Activated naive CD8-positive, alpha-beta T cell treated with anti-CD3 and anti-CD28 coated beads, Interleukin-2, amount 50 U/mL, for 16 hours (primary cell): ENCODE measurements around the gene IFNLR1.

Experiments used
- DNase-seq: peaks from one replicate; pipeline ENCODE4 v3.0.0-alpha.2; 2020; ENCODE audit warnings: low read depth, low spot score

IFNLR1 gene

DNA sequence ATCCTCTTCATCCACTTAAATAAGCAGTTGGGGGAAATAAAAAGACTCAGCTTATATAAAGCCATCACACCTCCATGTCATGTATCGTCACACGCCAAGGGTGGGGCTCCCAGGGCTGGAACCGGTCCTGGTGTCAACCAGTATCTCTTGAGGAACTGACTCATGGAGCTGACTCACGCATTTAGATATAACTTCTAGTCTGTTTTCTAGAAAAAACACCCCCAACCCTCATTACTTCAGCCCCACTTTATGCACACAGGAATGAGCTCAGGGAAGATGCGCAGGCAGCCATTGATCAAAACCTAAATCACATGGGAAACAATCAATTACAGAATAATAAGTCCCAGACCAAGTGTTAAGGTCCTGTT lies 37.2 kb downstream of the IFNLR1 start:
- peak; percentile 1 for DNase-seq

DNA sequence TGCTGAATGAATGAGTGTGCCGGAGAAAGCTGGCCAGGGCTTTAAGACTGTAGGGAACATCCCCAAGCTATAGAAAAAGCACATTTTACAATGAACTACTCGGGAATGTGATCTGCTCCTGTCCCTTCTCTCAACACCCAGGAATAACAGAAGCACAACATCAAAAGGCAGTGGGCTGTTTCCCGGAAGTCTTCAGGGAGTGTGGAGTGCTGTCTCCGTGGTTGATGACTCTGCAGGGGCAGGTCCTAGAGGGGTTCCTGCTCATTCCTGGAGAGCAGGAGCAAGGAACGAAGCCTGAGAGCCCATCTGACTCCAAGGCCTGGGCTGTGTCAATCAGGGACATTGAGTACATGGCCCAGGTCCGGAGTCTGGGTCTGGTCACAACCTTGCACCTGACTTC lies 39.3 kb downstream of the IFNLR1 start:
- no peak for DNase-seq

DNA sequence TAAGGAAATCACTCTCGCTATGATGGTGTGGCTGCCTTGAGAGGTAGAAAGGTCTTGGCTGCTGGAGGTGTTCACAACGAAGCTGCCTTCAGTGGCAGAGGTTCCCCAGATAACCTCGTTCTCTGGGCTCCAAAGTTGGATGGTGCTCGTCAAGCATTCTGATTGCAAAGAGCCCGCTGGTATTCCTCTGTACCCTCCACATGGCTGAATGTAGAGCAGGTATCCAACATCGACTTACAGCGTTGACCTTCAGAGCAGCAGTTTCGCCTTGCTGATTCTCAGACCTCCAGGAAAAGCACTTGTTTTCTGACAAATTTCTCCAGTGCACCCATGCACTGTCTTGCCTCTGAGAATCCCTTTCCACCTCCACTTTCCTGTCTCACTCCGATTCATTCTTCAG lies 39.9 kb downstream of the IFNLR1 start:
- DNase-seq: no peak

DNA sequence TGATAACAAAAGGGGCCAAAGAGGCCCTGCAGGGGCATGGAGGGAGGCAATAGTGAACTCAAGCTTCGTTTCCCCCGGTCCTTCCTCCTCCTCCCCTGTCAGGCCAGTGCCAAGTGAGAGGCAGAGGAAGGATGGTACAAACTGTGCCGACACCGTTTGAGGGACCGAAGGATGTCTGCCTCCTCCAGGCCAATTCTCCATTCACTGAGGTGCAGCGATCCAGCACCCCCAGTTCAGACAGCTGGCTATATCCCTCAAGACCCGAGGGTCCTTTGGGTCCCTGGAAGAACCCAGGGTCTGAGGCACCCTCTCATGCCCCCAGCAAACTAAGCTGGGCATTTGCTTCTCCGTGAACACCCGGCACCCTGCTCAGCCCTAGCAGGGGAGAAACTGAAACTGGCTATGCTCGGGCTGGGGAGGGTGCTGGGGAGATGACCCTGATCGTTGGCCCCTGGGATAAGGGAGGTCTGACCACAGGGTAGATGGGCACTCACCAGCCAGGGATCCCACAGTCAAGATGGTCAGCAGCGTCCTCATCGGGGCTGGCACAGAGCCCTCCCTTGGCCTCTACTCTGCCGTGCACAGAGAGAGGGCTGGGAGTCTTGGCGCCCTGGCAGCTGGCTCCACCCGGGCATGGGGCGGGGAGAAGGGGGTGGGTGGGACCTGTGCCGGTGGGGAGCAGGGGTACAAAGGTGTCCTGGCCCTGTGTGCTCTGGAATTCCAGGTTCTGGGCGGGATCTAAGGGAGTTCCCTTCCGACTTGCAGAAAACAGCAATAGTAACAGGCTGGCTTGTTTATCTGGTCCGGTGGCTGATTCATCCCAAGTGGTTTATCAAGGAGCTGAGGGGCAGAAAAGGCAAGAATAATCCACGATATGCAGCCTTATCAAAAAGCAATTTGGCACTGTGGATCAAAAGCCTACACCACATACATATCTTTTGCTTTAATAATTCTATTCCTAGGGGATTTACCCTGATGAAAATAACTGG lies 44.2 kb downstream of the IFNLR1 start, which contains the start of gene IL22RA1:
Gene IL22RA1 (minus strand): TSS at position 595 of the 989 bp plus-strand sequence. CDS start 58 bp downstream, at position 537.
- no peak for DNase-seq

DNA sequence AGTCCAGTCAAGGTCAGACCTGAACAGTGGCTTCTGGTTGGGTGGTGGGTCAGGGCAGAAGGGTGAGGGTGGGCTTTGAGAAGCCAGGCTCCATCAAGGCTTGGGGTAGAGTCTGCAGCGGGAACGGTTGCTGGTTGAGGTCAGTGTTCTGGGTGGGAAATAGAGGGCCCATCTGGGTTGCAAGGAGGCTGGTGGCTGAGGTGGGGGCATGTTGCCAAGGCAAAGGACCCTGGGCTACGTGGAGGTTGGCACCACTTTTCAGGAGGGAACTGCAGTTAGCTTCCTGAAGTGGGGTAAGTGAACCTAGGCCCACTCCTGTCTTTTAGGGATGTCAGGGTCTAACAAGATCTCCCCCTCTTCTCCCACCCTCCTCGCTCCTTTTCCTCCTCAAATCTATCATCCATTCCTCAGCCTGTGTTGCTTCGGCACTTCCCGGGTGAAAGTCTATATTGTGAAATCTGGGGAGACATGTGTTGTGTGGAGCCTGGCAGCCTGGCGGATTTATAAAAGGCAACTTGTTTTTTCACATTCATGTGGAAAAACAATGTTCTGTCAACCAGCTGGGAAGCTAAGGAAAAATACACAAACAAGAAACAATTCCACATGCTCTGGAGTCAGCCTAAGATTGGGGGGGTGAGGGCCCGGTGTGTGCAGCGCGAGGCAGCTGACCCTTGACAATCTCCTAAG lies 45.6 kb downstream of the IFNLR1 start:
- DNase-seq: no peak

DNA sequence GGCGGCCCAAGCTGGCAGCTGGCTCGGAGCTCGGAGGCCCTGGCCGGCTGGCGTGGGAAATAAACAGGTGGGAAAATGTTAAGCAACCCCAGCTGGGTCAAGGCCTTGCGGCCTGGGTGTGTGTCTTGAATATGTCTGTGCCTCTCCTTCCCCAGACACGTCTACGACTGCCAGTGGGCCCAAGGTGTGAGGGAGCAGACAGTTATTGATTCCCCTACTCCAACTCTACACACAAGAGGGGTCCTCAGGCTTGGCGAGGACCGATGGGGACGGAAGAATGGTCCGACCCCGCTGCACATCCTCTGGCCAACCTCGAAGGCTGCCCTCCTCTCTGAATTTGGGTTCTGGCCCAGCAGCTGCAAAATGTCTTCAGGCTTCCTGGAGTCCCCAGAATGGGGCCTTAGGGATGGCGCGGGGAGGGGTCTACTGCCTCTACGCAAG lies 46.3 kb downstream of the IFNLR1 start:
- DNase-seq: no peak

DNA sequence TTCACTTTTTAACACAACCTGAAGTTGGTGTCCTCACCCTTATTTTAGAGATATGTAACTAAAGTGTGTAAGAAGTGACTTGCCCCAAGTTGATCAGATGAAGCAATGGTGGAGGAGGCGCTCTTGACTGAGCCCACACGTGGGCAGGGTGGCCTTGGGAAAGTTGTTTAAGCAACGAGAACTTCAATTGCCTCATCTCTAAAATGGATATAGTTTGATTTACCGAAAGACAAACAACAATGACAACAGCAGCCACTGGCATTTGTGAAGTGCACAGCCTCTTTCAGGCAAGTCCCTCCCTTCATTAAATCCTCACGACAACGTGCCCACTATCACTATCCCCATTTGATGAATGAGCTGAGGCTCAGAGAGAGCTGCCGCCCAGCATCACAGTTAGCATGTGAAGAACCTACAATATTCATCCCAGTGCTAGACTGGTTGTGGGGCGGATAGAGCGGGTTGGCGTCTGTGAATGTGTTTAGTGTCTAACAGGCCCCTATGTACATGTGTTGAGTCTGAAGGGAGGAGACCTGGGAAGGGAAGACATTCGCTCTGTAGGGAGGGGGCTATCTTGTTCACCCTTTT lies 47.2 kb downstream of the IFNLR1 start:
- DNase-seq: no peak

DNA sequence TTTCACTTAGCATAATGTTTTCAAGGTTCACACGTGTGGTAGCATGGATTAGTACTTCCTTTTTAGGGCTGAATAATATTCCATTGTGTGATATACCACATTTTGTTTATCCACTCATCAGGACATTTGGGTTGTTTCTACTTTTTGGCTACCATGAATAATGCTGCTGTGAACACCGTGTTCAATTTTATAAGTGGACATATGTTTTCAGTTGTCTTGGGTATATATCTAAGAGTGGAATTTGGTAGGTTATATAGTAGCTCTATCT lies 47.9 kb downstream of the IFNLR1 start:
- DNase-seq: no peak

DNA sequence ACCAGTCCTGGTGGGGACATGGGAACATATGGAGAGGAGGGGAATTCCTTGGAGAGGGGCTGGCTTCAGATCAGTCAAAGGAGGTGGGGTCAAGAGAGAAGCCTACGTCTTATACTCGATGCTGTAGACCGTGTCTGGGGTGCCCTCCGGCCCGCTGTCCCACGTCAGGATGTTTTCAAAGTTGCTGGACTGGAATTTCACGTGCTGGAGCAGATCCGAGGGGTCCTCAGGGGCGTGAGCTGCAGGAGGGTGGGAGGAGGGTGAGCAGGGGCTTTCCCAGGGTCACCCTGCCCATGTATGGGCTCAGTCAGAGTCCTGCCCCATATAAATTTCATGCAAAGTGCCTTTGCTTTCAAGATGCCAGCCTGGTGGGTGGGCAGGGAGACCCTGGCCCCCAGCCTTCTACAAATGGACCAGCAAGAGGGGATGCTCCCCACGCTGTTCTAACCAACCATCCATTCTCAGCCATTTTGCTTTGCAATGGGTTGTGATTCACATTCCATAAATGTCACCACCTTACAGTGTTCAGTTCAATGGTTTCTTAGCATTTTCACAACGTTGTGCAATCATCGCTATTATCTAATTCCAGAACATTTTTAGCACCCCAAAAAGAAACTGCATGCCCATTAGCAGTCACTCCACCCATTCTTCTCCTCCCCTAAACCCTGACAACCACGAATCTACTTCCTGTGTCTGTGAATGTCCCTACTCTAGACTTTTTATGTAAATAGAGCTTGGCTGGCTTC lies 48.4 kb downstream of the IFNLR1 start:
- DNase-seq: no peak

DNA sequence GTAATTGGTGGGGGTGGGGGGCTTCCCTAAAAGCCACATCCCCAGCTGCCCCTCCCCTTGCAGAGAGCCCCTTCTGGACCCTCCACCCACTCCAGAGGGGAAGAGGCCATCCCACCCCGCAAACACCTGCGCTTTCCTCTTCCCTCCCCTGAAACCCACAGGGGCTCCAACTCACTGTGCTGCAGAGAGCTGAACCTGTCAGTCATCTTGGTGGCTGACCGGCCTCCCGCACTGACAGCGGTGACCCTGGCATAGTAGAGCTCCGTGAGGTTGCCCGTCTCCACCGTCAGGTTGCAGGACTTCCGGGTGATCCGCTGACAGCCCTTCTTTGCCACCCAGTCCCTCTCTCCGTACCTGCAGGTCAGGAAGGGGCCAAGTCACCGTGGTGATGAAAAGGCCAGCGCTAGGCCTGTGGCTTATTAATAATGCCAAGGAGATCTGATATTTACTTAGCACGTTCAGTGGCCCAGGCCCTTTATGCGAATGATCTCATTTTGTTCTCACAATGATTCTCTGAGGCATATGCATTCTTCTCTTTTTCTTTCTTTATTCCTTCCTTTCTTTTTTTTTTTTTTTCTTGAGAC lies 50.0 kb downstream of the IFNLR1 start:
- no peak for DNase-seq

DNA sequence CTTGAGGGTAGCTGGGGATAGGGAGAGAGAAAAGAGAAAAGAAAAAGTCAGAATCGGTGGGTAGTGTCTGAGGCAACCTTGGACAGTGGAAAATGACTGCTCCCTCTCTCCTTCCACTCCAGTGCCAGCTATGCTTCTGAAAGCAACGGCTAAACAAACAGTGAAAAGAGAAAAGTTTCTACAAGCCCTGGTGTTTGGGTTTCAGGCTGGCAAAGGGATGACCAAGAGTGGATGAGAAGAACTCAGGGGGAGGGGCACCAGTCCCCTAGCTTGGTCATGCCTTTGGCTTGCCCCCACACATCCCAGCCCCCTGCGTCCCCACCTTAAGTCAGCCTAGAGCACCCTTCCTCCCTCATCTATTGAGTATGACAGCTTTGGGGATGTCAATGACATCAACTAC lies 52.7 kb downstream of the IFNLR1 start:
- DNase-seq: no peak

DNA sequence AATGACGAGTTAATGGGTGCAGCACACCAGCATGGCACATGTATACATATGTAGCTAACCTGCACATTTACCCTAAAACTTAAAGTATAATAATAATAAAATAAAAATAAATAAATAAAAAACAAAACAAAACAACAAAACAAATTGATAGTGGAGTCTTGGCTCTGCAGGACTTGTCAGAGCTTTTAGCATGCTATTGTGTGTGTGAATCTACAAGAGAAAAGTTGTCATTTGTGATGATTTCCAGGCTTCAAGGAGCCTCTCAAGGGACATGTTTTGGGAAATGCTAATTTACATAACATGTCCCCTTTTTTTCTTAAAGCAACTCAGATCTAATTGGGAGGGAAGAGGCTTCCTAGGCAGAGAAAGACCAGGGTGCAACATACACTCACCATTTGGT lies 53.3 kb downstream of the IFNLR1 start:
- no peak for DNase-seq

DNA sequence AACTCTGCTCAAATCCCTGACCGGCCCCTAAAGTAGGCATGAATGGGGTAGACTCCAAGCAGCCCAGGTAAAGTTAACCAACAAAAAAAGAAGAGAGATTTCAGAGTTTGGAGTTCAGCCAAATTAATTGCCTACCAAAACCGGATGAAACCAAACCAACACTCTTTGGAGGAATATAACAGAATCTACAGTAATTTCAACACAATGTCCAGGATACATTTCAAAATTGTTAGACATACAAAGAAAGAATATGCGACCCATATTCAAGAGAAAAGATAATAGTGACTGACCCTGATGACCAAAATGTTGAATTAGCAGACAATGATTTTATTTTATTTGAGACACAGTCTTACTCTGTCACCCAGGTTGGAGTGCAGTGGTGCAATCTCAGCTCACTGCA lies 56.7 kb downstream of the IFNLR1 start:
- DNase-seq: no peak

DNA sequence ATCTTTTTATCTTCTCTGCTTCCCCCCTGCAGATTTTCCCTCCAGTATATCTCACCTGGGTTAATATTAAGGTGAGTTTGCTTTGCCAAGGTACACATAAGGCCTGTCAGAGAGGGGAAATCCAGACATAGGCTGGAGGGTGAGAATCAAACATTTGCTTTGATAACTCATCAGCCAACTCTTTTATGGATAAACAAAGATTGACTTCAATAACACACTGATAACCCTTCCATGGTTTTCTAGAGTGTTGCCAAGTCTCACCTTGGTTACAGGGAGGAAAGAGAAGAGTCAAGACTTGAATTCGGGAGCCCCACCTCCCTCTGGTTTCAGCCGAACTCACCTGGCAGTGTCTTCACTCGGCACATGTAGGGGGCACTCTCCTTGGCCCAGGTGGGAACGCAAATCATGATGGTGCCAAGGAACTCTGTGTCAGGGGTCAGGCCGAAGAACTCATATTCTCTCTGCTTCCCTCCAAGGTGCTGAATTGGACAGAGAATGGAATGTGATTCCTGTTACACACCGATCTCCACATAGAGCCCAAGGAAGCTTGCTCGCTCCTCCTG lies 59.2 kb downstream of the IFNLR1 start:
- no peak for DNase-seq

DNA sequence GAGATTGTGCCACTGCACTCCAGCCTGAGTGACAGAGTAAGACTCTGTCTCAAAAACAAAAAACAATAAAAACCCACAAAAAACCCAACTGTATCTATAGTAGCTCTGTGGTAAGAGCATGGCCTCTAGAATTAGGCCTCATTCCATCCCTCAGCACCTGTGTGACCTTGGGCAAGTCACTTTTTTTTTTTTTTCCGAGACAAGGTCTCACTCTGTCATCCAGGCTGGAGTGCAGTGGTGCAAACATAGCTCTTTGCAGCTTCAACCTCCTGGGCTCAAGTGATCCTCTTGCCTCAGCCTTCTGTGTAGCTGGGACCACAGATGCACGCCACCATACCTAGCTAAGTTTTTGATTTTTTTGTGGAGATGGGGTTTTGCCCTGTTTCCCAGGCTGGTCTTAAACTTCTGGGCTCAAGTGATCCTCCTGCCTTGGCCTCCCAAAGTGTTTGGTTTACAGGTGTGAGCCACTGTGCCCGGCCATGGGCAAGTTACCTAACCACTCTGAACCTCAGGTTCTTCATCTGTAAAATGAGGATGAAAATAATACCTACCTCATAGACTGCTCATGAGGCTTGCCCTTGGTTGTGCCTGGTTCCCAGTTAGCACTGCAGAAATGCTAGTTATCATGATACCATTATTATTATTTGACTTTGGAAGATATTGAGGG lies 59.8 kb downstream of the IFNLR1 start:
- no peak for DNase-seq

DNA sequence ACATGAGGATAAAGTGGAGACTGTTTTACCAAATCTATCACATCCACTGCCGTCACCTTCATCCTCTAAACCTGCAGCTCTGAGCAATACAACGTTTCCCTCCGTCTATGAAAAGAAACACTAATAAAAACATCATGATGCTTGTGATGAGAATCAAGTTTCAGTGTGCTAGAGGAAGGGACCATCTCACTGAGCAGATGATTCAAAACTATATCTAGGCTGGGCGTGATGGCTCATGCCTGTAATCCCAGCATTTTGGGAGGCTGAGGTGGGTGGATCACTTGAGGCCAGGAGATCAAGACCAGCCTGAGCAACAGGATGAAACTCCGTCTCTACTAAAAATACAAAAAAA lies 60.4 kb downstream of the IFNLR1 start:
- DNase-seq: no peak

DNA sequence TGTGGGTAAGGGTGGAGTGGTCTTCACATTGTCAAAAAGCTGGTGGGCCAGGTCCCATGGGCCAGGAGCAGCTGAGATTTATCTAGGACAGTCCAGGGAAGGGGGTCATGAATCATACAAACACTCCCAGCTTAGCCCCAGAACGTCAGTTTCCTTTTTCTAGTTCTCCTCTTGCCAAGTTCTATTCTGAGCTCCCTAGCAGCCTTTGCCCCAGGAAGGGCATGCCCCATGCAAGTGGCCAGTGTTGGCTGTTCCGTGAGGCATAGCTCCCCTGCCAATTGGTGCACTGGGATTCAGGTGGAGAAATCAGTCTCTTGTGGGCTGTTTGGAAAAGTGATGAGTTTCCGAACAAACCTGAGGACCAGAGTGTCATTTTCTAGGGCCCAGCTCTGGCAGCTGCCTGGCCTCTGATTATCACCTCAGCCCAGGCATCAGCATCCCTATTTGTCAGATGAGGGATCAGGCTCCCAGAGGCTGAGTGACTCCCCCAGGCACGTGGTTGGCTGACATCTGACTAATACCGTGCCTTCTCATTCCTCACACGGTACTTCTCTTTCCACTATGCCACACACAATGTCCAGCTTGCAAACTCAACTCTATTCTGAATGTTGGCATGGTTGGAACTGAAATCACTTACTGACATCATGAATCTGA lies 60.9 kb downstream of the IFNLR1 start:
- DNase-seq: no peak

DNA sequence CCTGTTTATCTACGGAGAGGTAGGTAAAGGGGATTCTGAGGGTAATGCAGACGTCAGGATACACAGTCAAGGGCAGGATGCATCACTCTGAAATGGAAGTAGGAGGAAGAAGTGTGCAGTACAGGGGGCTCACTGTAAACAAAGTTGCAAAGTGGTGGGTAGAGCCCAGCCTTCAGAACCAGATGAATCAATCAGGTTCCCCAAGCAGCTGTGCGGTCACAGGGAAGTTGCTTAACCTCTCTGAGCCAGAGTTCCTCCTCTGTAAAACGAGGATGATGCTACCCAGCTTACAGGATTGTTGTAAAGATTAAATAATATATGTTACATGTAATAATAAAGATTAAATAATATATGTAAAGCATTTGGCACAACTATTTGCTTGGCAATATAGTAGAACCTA lies 61.6 kb downstream of the IFNLR1 start:
- no peak for DNase-seq

DNA sequence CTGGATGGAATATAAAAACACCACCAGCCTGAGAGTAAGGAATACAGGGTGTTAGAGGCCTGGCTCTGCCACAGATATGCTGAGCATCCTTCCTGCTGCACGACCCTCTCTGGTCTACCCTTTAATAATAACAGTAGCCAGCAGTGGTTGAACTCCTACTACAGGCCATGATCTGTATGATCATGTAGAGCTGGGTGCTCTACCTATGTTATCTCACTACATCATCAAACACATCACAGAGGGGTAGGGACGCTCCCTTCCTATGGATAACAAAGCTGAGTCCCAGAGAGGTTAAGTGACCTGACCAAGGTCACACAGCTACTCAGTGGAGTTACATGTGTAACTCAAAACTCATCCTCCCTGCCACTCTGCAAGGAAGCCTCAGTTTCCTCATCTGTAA lies 62.1 kb downstream of the IFNLR1 start:
- no peak for DNase-seq

DNA sequence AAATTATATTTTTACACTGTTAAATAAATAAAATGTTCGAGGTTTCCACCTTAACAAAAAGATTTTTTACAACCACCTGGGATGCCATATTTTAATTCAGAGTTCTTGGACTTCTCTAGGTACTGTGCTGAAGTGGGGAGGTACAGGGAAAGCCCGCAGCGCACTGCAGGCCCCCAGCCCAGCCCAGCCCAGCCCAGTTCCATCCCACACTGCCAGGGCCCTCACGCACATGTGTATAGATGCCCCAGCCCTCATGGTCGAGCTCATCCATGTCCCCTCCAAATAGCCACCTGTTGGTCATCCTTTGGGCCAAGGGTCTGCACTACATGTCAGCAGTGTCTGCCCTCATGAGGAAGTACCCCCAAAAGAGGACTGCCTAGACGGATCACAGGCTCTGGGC lies 63.5 kb downstream of the IFNLR1 start:
- no peak for DNase-seq
